MG63 (cell line): ENCODE data around the gene DNAJA4. TPM values are rescaled to one million over a fixed set of nuclear protein-coding genes. Genes with fewer than 3 reads are reported as not detected.

Experiments
- DNase-seq: peaks from one replicate; pipeline ENCODE4 v3.0.0-alpha.2; 2020
- H3K27me3 ChIP-seq: fragments of 250-450 bp; sonication (Bioruptor Pico); 2 replicates; pipeline ENCODE4 v1.5.1; 2020; ENCODE audit warnings: mild to moderate bottlenecking, moderate library complexity
- H3K36me3 ChIP-seq: fragments of 250-450 bp; sonication (Bioruptor Pico); 2 replicates; pipeline ENCODE4 v1.5.1; 2020; ENCODE audit warnings: mild to moderate bottlenecking, moderate library complexity
- H3K4me3 ChIP-seq: fragments of 250-450 bp; sonication (Bioruptor Pico); 2 replicates; pipeline ENCODE4 v1.5.1; 2020; ENCODE audit warnings: mild to moderate bottlenecking, moderate library complexity
- H3K9me3 ChIP-seq: fragments of 250-450 bp; sonication (Bioruptor Pico); 2 replicates; pipeline ENCODE4 v1.5.1; 2020; ENCODE audit warnings: mild to moderate bottlenecking, moderate library complexity
- total RNA-seq: library from RNA; depleted of rRNA; stranded (reverse); fragments of >200 nt; shearing (Covaris generic); gene quantifications from 2 replicates; pipeline ENCODE4 v1.2.3, GENCODE V29; 2014; ENCODE audit warnings: low replicate concordance

DNAJA4 gene
- total RNA-seq, 1 experiment from 2014 or later: not detected

DNA sequence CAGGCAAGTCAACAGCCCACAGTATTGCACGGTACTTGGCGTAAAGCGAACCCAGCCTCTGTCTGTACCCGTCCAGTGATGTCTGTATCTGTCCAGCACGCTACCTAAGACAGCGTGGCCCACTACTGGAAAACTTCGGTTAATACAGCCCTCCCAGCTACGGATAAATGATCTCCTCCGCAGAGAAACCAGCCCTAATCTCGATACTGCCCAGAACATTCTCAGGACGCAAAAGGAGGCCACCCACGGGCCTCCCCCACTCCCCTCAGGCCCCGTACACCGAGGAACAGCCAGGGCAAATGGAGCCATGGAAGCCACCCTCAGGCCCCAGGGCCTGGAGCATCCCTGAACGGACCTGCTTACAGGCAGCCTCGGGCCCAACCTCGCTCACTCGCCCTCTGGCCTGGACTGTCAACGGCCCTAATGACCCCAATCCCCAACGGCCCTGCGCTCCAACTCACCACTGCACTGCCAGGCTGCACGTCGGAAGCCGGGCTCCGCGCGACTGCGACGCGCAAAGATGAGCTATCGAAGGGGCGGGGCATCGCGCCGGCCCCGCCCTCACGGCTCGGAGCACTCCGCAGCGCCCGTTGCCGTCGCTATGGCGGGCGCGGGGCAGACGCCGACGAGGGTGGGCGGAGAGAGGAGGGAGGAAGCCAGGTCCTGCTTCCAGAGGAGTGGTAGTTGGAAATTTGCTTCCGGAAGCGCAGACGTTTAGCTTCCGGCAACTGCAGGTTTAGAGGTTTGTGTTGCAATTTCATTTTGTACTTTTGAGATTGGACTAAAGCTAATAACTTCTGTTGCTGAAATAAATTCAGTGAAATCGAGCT lies 35.0 kb downstream of the DNAJA4 start, which contains the start of gene SKIC8:
Gene SKIC8 (minus strand): TSS at position 509 of the 830 bp plus-strand sequence. CDS start 3,923 bp downstream, outside the sequence.
- peaks cover under 1% of the 10 kb centered on the region; the same call in 1 of the 2 replicates for H3K36me3 ChIP-seq
- DNase-seq: peak; percentile 96
- no peaks in the 10 kb centered on the region for H3K27me3 ChIP-seq
- H3K9me3 ChIP-seq: no peaks in the 10 kb centered on the region
- peak within 1 kb of the TSS; percentile 92 for H3K4me3 ChIP-seq

- H3K27me3 ChIP-seq: no peaks in the 10 kb centered on the region
- no peaks in the 10 kb centered on the region for H3K9me3 ChIP-seq
- no peak for DNase-seq
- no peak overlapping the region for H3K4me3 ChIP-seq
- H3K36me3 ChIP-seq: no peaks in the 10 kb centered on the region
These were observed 37.0 kb downstream of the DNAJA4 start for GRCh38 chr15:78301326-78301725.

DNA sequence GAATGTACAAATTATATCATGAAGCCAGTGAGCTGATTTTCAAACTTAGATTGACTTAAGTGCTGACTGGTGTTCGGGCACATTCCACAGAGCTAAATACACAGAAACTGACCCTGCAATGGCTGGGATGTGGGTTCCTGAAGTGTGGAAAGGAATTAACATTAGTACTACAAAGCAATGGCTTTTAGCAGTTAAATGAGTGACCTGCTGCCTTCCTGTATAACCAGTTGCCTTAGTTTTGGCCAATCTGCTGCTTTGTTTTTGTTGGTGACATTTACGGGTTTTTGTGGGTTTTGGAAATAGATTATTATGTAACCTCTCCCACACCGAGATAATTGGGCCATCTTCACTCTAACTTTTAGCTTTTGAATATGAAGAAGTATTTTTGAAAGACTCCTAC lies 37.5 kb downstream of the DNAJA4 start:
- Histone ChIP-seq H3K4me3 (no peak overlapping the region), H3K36me3 (no peaks in the 10 kb centered on the region), H3K27me3 (no peaks in the 10 kb centered on the region), H3K9me3 (no peaks in the 10 kb centered on the region)
- no peak for DNase-seq

GRCh38 chr15:78302579-78303312 lies 38.4 kb downstream of the DNAJA4 start:
- H3K27me3 ChIP-seq: no peaks in the 10 kb centered on the region
- H3K36me3 ChIP-seq: no peaks in the 10 kb centered on the region
- no peaks in the 10 kb centered on the region for H3K9me3 ChIP-seq
- H3K4me3 ChIP-seq: no peak overlapping the region
- peak; percentile 61 for DNase-seq

GRCh38 chr15:78304216-78305066 lies 40.1 kb downstream of the DNAJA4 start:
- H3K27me3 ChIP-seq: no peaks in the 10 kb centered on the region; the same call in 1 of the 2 replicates
- no peak overlapping the region for H3K4me3 ChIP-seq
- H3K36me3 ChIP-seq: no peaks in the 10 kb centered on the region
- DNase-seq: no peak
- H3K9me3 ChIP-seq: no peaks in the 10 kb centered on the region

DNA sequence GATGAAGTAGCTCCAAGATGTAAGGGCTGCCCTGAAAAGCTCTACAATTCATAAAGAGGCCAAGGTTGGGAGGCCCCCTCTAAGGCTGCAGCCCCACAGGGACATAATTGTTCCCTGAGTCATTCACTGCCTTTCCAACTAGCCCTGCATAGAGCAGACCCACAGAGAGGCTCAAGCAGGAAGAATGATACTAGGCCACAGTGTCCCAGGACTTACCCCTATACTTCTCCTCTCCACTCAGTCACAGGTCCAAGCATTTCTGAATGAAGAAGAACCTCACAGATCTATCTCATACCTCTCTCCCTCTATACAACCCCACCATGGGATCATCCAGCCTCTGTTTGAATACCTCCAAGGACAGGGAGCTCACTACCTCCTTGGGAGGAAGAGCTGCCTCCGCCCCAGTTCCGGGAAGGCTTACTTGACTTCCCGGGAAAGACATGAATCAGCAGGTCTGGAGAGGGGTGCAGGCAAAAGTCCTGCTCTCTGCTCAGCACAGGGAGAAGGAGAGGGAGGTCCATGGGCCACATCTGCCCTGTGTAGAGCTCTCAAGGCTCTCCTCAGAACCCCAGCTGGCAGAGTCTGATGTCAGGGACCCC lies 41.9 kb downstream of the DNAJA4 start:
- no peaks in the 10 kb centered on the region for H3K36me3 ChIP-seq
- H3K9me3 ChIP-seq: no peaks in the 10 kb centered on the region
- peak; percentile 39 for DNase-seq
- no peak overlapping the region for H3K4me3 ChIP-seq
- no peaks in the 10 kb centered on the region; the same call in 1 of the 2 replicates for H3K27me3 ChIP-seq

GRCh38 chr15:78307976-78308375 lies 43.6 kb downstream of the DNAJA4 start:
- Histone ChIP-seq H3K4me3 (no peak overlapping the region), H3K36me3 (no peaks in the 10 kb centered on the region), H3K27me3 (no peaks in the 10 kb centered on the region; the same call in 1 of the 2 replicates), H3K9me3 (no peaks in the 10 kb centered on the region)
- no peak for DNase-seq

DNA sequence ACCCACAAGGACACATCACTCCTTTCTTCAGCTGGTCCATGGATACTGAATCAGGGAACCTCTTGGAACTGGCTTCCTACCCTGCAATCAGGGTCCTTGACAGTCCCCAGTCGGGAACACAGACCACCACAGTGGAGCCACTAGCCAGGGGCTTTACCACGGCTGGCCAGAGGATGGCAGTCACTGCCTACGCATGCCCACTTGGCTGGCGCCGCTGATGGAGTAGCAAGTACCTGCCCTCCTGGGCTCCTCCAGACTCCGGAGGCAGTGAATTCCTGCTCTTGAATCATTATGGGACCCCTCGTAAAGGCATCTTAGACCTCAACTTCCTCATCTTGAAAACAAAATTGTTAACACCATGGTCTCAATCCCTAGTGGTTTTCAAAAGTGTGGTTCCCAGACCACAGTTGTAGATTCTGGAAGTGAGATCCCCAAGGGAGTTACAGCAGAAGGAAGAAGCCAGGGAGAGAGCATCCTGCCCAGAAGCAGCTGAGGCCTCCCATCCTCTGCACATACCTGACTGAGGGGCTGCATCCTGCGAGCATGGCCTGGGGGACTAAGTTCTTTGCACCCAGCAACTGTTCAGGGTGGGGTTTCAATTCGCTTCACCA lies 44.2 kb downstream of the DNAJA4 start:
- no peaks in the 10 kb centered on the region for H3K36me3 ChIP-seq
- H3K27me3 ChIP-seq: no peaks in the 10 kb centered on the region; the same call in 1 of the 2 replicates
- H3K4me3 ChIP-seq: no peak overlapping the region
- no peaks in the 10 kb centered on the region for H3K9me3 ChIP-seq
- peak; percentile 60 for DNase-seq

GRCh38 chr15:78311292-78311691 lies 46.9 kb downstream of the DNAJA4 start:
- Histone ChIP-seq H3K9me3 (no peaks in the 10 kb centered on the region), H3K4me3 (no peak overlapping the region), H3K27me3 (no peaks in the 10 kb centered on the region; the same call in 1 of the 2 replicates), H3K36me3 (no peaks in the 10 kb centered on the region)
- no peak for DNase-seq

DNA sequence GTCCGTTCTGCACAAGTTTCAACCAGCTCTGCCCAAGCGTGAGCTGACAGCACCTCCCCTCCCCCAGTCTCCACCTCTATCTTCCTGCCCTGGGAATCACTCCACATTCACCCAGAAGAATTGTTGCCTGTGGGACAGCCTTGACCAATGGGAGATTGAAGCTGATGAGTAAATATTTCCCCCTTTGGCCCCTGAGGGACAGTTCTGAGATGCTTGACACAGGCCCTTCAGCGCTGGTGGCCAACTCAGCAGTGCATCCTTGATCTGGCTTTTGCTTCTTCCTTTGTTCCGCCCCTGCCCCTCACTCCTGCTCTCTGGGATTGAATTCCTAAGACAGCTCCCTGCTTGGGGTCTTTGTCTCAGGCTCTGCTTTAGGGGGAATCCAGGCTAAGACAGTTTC lies 48.2 kb downstream of the DNAJA4 start:
- no peaks in the 10 kb centered on the region; the same call in 1 of the 2 replicates for H3K27me3 ChIP-seq
- no peaks in the 10 kb centered on the region for H3K9me3 ChIP-seq
- no peak for DNase-seq
- no peaks in the 10 kb centered on the region for H3K36me3 ChIP-seq
- H3K4me3 ChIP-seq: no peak overlapping the region

DNA sequence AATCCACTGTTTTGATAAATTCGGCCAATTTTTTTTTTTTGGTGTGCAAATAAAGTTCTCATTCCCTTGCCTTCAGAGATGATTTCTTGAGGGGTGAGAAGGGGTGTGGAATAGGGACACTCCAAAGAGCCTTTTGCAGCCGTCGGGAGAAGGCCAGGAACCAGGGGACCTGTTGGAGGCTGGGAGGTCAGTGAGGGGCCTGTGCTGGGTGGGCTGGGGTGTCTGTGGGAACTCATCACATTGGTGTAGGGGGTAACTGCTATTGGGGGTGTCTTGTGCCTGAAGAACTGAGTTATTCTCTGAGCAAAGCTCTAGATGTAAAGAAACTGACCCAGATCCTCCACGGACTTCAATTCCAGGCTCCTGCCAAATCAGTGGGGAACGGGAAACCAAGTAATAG lies 48.6 kb downstream of the DNAJA4 start:
- no peak for DNase-seq
- H3K36me3 ChIP-seq: no peaks in the 10 kb centered on the region

GRCh38 chr15:78313383-78313782 lies 49.0 kb downstream of the DNAJA4 start:
- H3K9me3 ChIP-seq: no peaks in the 10 kb centered on the region
- H3K36me3 ChIP-seq: no peaks in the 10 kb centered on the region
- no peak for DNase-seq
- H3K27me3 ChIP-seq: no peaks in the 10 kb centered on the region; the same call in 1 of the 2 replicates
- H3K4me3 ChIP-seq: no peak overlapping the region

More for the DNA sequence above, 48.6 kb downstream of the DNAJA4 start:
- H3K9me3 ChIP-seq: no peaks in the 10 kb centered on the region
- no peaks in the 10 kb centered on the region; the same call in 1 of the 2 replicates for H3K27me3 ChIP-seq
- no peak overlapping the region for H3K4me3 ChIP-seq

- Histone ChIP-seq H3K9me3 (no peaks in the 10 kb centered on the region), H3K4me3 (no peak overlapping the region), H3K27me3 (no peaks in the 10 kb centered on the region; the same call in 1 of the 2 replicates), H3K36me3 (no peaks in the 10 kb centered on the region)
- DNase-seq: no peak
These were observed 49.8 kb downstream of the DNAJA4 start for GRCh38 chr15:78314181-78314581.

- Histone ChIP-seq H3K4me3 (no peak overlapping the region), H3K36me3 (no peaks in the 10 kb centered on the region), H3K9me3 (no peaks in the 10 kb centered on the region), H3K27me3 (no peaks in the 10 kb centered on the region)
- DNase-seq: no peak
These were observed 51.4 kb downstream of the DNAJA4 start for GRCh38 chr15:78315686-78316282.

DNA sequence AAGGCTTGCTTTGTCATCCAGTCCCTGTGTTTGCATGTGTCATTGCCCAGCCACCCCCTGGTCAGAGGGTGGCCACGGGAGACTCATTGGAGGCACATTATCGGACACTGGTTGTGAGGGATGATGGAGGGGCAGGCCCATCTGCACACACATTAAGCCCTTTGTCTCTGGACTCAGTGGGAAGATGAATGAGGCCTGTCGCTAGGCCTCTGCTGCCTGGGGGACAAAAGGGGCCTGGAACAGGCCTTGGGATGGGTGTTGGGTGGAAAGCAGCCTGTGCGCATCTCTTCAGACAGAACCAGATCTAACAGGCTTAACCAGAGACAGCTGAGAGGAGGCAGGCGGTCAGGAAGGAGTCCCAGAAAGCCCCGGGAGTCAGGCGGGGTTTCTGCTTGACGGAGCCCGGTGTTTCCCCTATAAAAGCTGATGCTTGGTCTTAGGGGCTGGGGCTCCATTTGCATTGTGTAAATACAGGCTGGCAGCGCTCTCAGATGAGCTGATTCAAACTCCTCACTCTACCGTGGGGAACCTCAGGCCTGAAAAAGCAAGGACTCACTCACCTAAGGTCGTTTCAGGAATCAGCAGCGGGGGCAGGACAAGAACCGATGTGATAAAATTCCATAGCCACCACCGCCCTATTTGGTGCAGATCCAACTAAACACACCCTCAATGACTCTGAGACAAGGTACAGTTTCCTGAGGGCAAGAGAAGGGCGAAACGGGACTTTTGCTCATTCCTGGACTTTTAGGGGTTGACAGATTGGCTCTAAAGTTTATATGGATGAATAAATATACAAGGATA lies 52.1 kb downstream of the DNAJA4 start:
- Histone ChIP-seq H3K27me3 (no peaks in the 10 kb centered on the region), H3K9me3 (no peaks in the 10 kb centered on the region), H3K36me3 (no peaks in the 10 kb centered on the region), H3K4me3 (no peak overlapping the region)
- no peak for DNase-seq
